ENCODE measurements around the gene PTPN18. TPM values are rescaled to one million over a fixed set of nuclear protein-coding genes. Genes with fewer than 3 reads are reported as not detected.

Gene PTPN18
- total and polyA plus RNA-seq, 8 donors: 37.0 to 87.0 (median 43.3) TPM

DNA sequence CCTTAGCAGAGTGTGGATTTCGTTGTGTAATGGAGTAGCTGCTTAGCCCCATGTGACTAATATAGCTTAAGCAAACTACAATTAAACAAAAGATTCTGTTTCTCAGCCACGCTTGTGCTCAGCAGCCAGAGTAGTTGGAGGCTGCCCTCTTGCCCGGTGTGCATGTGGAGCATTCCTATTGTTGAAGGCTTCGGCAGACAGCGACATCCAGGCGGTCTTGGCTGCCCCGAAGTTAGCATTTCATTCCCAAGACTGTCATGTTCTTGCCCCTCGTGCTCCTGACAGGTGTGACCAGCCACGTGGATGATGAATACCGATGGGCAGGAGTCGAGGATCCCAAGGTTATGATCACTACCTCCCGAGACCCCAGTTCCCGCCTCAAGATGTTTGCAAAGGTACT, 10.8 kb upstream of the PTPN18 start:
- Histone ChIP-seq H3K9me3 (no peaks in the 10 kb centered on the region), H3K27ac (no peak overlapping the region), H3K27me3 (no peaks in the 10 kb centered on the region), H3K4me3 (no peak overlapping the region), H3K36me3 (peaks cover 4 to 46% (median 27%) of the 10 kb centered on the region in 3 donors), H3K4me1 (peaks cover 0 to 10% (median 0%) of the 10 kb centered on the region in 3 donors)
- intact Hi-C loops (cut with DNase I): no loop called here
- WGBS, 2 donors: 93 to 95% methylated on average over 13 of the region's 13 CpGs
- ATAC-seq: no peak
- TF ChIP-seq, protein P1, sequence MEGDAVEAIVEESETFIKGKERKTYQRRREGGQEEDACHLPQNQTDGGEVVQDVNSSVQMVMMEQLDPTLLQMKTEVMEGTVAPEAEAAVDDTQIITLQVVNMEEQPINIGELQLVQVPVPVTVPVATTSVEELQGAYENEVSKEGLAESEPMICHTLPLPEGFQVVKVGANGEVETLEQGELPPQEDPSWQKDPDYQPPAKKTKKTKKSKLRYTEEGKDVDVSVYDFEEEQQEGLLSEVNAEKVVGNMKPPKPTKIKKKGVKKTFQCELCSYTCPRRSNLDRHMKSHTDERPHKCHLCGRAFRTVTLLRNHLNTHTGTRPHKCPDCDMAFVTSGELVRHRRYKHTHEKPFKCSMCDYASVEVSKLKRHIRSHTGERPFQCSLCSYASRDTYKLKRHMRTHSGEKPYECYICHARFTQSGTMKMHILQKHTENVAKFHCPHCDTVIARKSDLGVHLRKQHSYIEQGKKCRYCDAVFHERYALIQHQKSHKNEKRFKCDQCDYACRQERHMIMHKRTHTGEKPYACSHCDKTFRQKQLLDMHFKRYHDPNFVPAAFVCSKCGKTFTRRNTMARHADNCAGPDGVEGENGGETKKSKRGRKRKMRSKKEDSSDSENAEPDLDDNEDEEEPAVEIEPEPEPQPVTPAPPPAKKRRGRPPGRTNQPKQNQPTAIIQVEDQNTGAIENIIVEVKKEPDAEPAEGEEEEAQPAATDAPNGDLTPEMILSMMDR (IDR thresholded peaks at IDR 0.05): no peak
- FAIRE-seq: no peak
- no peak for DNase-seq

DNA sequence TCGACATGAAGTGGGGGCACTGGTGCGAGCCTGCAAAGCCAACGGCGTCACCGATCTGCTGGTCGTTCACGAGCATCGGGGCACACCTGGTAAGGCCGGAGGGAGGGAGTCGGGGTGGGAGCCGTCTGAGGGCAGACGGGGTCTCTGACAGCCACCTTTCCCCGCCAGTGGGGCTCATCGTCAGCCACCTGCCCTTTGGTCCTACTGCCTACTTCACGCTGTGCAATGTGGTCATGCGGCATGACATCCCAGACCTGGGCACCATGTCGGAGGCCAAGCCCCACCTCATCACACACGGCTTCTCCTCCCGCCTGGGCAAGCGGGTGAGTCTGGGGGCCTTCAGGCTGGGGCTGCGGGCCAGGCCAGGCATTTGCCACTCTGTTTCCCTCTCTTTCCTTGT, 10.2 kb upstream of the PTPN18 start:
- TF ChIP-seq, protein P1 (IDR thresholded peaks at IDR 0.05): no peak
- 95 to 97% methylated on average over 19 to 21 of the region's 21 CpGs for WGBS, 2 donors
- FAIRE-seq (no peak), DNase-seq (no peak), ATAC-seq (no peak)
- Histone ChIP-seq H3K4me3 (no peak overlapping the region), H3K36me3 (peaks cover 4 to 46% (median 27%) of the 10 kb centered on the region in 3 donors), H3K27ac (no peak overlapping the region), H3K27me3 (no peaks in the 10 kb centered on the region), H3K9me3 (no peaks in the 10 kb centered on the region), H3K4me1 (peaks cover 0 to 10% (median 0%) of the 10 kb centered on the region in 3 donors)
- intact Hi-C loops (cut with DNase I): no loop called here

DNA sequence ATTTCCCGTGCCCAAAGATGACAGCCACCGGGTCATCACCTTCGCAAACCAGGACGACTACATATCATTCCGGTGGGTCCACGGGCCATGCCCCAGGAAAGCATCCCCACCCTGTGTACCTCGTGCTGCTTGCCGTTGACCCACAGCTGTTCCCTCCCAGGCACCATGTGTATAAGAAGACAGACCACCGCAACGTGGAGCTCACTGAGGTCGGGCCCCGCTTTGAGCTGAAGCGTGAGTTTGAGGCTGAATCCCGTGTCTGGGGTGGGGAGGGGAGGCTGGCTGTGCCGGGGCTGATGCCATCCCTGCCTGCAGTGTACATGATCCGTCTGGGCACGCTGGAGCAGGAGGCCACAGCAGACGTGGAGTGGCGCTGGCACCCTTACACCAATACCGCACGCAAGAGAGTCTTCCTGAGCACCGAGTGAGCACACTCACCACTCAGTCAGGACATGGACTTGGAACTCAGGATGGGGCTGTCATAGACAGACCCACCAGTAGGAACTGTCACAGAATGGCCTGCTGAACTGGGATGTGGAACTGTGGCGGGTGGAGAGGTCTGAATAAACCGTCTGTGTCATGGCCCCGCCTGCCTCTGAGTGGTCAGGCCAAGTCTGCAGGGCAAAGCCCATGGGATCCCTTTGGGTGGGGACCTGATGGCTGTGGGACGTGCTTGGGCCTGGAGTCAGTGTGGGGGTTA, 9.7 kb upstream of the PTPN18 start:
- TF ChIP-seq, protein P1 (IDR thresholded peaks at IDR 0.05): no peak
- Histone ChIP-seq H3K9me3 (no peaks in the 10 kb centered on the region), H3K36me3 (peaks cover 4 to 46% (median 27%) of the 10 kb centered on the region in 3 donors), H3K27ac (no peak overlapping the region), H3K27me3 (no peaks in the 10 kb centered on the region), H3K4me1 (peaks cover 0 to 10% (median 0%) of the 10 kb centered on the region in 3 donors), H3K4me3 (no peak overlapping the region)
- DNase-seq: no peak
- FAIRE-seq: no peak
- 92 to 94% methylated on average over 26 of the region's 26 CpGs for WGBS, 2 donors
- no peak for ATAC-seq
- intact Hi-C loops (cut with DNase I): no loop called here

DNA sequence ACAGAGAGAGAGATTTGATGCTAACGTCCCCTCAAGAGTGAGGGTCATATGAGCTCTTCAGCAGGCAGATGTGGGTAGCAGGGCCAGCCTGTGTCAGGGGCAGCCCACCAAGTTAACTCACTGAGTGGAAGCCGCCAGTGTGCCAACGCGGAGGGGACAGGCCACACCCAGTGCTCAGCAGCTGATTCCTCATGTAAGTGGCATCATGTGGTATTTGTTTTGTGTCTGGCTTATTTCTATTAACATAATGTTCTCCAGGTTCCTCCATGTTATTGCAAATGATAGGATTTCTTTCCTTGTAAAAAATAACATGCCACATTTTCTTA, 9.2 kb upstream of the PTPN18 start:
- peaks cover 4 to 46% (median 27%) of the 10 kb centered on the region in 3 donors for H3K36me3 ChIP-seq
- H3K4me1 ChIP-seq: peaks cover 0 to 10% (median 0%) of the 10 kb centered on the region in 3 donors
- FAIRE-seq (no peak), DNase-seq (no peak), ATAC-seq (no peak)
- no peaks in the 10 kb centered on the region for H3K9me3 ChIP-seq
- H3K4me3 ChIP-seq: no peak overlapping the region
- intact Hi-C loops (cut with DNase I): no loop called here
- no peaks in the 10 kb centered on the region for H3K27me3 ChIP-seq
- H3K27ac ChIP-seq: no peak overlapping the region
- TF ChIP-seq, protein P1 (IDR thresholded peaks at IDR 0.05): no peak
- 76 to 86% methylated on average over 4 of the region's 4 CpGs for WGBS, 2 donors

DNA sequence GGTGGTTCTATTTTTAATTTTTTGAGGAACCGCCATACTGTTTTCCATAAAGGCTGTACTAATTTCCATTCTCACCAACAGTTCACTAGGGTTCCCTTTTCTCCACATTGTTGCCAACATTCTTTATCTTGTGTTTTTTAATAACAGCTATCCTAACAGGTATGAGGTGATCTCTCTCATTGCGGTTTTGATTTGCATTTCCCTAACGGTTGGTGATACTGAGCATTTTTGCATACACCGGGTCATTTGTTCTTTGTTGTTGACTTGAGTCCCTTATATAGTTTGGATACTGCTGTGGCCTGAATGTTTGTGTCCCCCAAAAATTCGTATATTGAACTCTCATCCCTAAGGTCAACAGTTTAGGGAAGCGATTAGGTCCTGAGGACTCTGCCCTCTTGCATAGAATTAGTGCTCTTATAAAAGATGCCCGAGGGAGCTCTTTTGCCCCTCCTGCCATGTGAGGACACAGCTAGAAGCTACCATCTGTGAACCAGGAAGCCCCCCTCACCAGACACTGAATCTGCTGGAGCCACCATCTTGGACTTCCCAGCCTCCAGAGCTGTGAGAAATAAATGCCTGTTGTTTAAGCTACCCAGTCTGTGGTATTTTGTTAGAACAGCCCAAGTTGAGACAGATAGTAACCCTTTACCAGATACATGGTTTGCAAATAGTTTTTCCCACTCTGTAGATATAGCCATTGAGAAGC, 8.5 kb upstream of the PTPN18 start:
- H3K27me3 ChIP-seq: no peaks in the 10 kb centered on the region
- H3K27ac ChIP-seq: no peak overlapping the region
- intact Hi-C loops (cut with DNase I): no loop called here
- FAIRE-seq (no peak), DNase-seq (no peak), ATAC-seq (no peak)
- no peaks in the 10 kb centered on the region for H3K9me3 ChIP-seq
- peaks cover 0 to 12% (median 0%) of the 10 kb centered on the region in 3 donors for H3K4me1 ChIP-seq
- no peak overlapping the region for H3K4me3 ChIP-seq
- WGBS, 2 donors: 87 to 91% methylated on average over 7 of the region's 7 CpGs
- TF ChIP-seq, protein P1 (IDR thresholded peaks at IDR 0.05): no peak
- H3K36me3 ChIP-seq: peaks cover 4 to 46% (median 27%) of the 10 kb centered on the region in 3 donors
